GM12892 (cell line): Measurements from ENCODE around the gene DLGAP1.

Source experiments
- POLR2A ChIP-seq: IDR thresholded peaks from 2 replicates; pipeline ENCODE4 v1.6.1; 2011; ENCODE audit warnings: low read depth, low read length, control low read depth
- POLR2AphosphoS5 ChIP-seq: IDR thresholded peaks from 2 replicates; pipeline ENCODE4 v1.6.1; 2011; ENCODE audit warnings: low read depth, low read length, control low read depth
- TAF1 ChIP-seq: IDR thresholded peaks from 2 replicates; pipeline ENCODE4 v1.6.1; 2011; ENCODE audit warnings: low read depth, mild to moderate bottlenecking, control low read depth, low read length, borderline replicate concordance

DNA sequence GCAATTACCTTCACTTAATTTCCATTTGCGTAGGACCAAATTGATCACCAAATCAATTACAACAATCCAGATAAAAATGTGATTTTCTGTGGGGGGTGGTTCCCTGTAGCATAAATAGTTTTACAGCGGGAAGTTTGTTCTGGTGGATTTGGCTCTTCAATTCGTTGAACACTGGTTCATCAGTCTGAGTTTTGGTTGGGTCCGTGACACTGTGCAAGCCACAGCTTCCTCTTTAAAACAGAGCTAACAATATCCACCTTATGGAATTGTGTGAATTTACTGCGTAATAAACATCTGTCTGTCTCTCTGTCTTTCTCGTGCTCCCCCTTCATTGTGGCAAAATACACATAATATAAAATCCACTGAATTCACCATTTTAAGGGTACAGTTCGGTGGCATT lies 694.4 kb downstream of the DLGAP1 start:
- TF ChIP-seq POLR2A (no peak), POLR2AphosphoS5 (no peak), TAF1 (no peak)
